ENCODE measurements around the gene TMEM107. TPM values are rescaled to one million over a fixed set of nuclear protein-coding genes. Genes with fewer than 3 reads are reported as not detected.

TMEM107 gene
- total and polyA plus RNA-seq, 10 of the 15 experiments (the other 5 are each of a cell fraction or from before 2014, with no cell fraction given): 7.9 to 38.7 (median 22.9) TPM

DNA sequence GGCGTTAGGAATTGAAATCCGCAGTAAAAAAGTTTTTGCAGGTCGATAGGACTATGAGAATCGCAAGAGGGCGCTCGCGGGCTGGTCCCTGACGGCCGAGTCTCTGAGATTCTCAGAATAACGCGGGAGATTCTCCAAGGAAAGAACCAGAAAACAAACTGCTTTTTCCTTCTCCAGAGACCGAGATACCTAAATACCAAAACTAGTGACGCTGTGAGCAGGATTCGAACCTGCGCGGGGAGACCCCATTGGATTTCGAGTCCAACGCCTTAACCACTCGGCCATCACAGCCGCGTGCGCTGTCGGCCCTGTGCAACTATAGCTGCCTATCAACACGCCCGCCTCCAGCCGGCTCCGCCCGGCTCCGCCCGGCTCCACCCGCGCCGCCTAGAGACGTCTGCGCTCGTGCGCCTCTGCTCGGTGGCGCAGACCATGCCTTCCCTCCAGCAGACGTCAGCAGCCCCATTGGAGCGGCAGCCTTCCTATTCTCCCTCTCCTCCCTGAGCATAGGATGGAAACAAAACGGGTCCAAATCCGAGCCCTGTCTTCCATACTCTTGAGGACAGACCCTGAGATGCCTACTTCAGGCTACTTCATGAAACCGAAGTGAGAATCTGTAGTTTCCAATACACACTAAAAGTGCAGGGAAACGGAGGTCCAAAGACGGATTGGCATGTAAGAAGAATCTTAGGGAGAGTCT, 37.4 kb downstream of the TMEM107 start (continued):
- peak; percentile 57 for TF ChIP-seq RAD21 (IDR thresholded peaks at IDR 0.05; ENCODE audit: insufficient read depth, low read depth, low read length)
- TF ChIP-seq, protein P1, sequence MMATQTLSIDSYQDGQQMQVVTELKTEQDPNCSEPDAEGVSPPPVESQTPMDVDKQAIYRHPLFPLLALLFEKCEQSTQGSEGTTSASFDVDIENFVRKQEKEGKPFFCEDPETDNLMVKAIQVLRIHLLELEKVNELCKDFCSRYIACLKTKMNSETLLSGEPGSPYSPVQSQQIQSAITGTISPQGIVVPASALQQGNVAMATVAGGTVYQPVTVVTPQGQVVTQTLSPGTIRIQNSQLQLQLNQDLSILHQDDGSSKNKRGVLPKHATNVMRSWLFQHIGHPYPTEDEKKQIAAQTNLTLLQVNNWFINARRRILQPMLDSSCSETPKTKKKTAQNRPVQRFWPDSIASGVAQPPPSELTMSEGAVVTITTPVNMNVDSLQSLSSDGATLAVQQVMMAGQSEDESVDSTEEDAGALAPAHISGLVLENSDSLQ (IDR thresholded peaks at IDR 0.05): peak; percentile 94

DNA sequence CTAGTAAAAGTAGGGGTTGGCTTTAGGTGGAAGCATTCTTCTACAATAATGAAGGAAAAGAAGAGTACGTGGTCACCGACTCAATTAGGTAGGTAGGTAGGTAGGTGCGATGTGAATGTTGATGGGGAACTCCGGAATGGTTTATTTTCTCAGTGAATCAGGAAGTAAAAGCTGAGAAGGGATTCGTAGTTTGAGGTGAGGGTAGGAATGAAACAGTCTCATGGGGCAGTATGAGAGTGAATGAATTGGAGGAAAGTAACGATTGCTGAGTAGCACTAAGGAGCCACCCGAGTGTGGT, 37.9 kb downstream of the TMEM107 start:
- ChIA-PET CTCF (interaction anchor here (1.0 to 5.4 kb wide), 23 partner anchors 10 to 163 kb away, joined by 3 to 40 read pairs (median 7); partner anchors contain the start of genes ALOXE3, AURKB, HES7 and PER1), RAD21 (ENCODE audit: unreplicated experiment) (interaction anchor here (0.7 to 4.0 kb wide), 14 partner anchors 12 to 157 kb away, joined by 3 to 33 read pairs (median 5); partner anchors contain the start of genes BORCS6, HES7, PER1 and SLC25A35), POLR2A (interaction anchor here (0.8 to 5.0 kb wide), 15 partner anchors 11 to 109 kb away, joined by 3 to 37 read pairs (median 11); partner anchors contain the start of genes ALOXE3, CTC1, HES7 and PER1), SMC1A (ENCODE audit: uncharacterized antibody, unreplicated experiment) (interaction anchor here (0.8 to 4.4 kb wide), 18 partner anchors 12 to 163 kb away, joined by 3 to 42 read pairs (median 4); partner anchors contain the start of genes ALOXE3, HES7, SLC25A35 and VAMP2)
- 1% methylated on average over 7 of the region's 7 CpGs for WGBS (ENCODE audit: insufficient coverage, insufficient replicate concordance, low lambda C conversion rate, missing lambda C conversion rate)
- in situ Hi-C loops (cut with MboI) (no loop called here), intact Hi-C loops (cut with micrococcal nuclease; ENCODE audit: unreplicated experiment) (loop anchor here (1.0 to 5.0 kb wide), 6 partner anchors 12 to 164 kb away; no protein-coding TSS in a partner anchor)
- FAIRE-seq: no peak
- H3K27ac ChIP-seq (ENCODE audit: control insufficient read depth, insufficient read depth): peak overlapping the region; percentile 97
- H3K9ac ChIP-seq (ENCODE audit: control insufficient read depth, insufficient read depth, low read length): peak overlapping the region; percentile 79
- BruUV-seq (replicated peaks): no TSS peak
- H3K27me3 ChIP-seq (replicated peaks in 1 of 2; ENCODE audit: control insufficient read depth in 2 of 2, insufficient read depth in 2 of 2, low read length in 1 of 2): no peaks in the 10 kb centered on the region
- peak; percentile 76 for ATAC-seq
- peak overlapping the region; percentile 69 for H3K4me3 ChIP-seq
- no peaks in the 10 kb centered on the region for H4K20me1 ChIP-seq (ENCODE audit: control insufficient read depth, insufficient read depth)
- peak overlapping the region; percentile 91 for H2AFZ ChIP-seq (ENCODE audit: control insufficient read depth, low read depth, low read length)
- no peak for DNase-seq (ENCODE audit: low read depth, low spot score)
- peak overlapping the region; percentile 88 for H3K4me2 ChIP-seq (ENCODE audit: control insufficient read depth, insufficient read depth)
- peaks cover 7% of the 10 kb centered on the region for H3K4me1 ChIP-seq (ENCODE audit: control insufficient read depth, insufficient read depth, low read length)
- peaks cover 3 to 8% of the 10 kb centered on the region in 2 experiments for H3K36me3 ChIP-seq (ENCODE audit: control insufficient read depth in 2 of 2, insufficient read depth in 2 of 2, low read length in 1 of 2)
- H3K9me3 ChIP-seq (replicated peaks; ENCODE audit: control insufficient read depth, insufficient read depth, low read length): no peaks in the 10 kb centered on the region
- no peaks in the 10 kb centered on the region for H3K79me2 ChIP-seq (ENCODE audit: control insufficient read depth, insufficient read depth, low read length)
- TF ChIP-seq CUX1 (IDR thresholded peaks at IDR 0.05; ENCODE audit: insufficient replicate concordance, low read depth, low read length) (no peak), BMI1 (IDR thresholded peaks at IDR 0.05; ENCODE audit: borderline replicate concordance) (peak; percentile 20; the same call in 1 of the 2 replicates), MYC (IDR thresholded peaks at IDR 0.05; ENCODE audit: insufficient read depth, insufficient read length, insufficient replicate concordance, low read length, severe bottlenecking) (no peak), GATAD2B (conservative IDR thresholded peaks at IDR 0.05; ENCODE audit: low read depth) (no peak), MTA3 (IDR thresholded peaks at IDR 0.05; ENCODE audit: borderline replicate concordance, low read length) (0 out of 2 replicates have a peak, but pooled peaks have one; percentile 21), HDAC2 (IDR thresholded peaks at IDR 0.05) (no peak), ZNF217 (IDR thresholded peaks at IDR 0.05) (no peak), TAF1 (IDR thresholded peaks at IDR 0.05; ENCODE audit: borderline replicate concordance, low read depth, low read length) (0 out of 2 replicates have a peak, but pooled peaks have one; percentile 3), RAD21 (IDR thresholded peaks at IDR 0.05; ENCODE audit: insufficient read depth, low read depth, low read length) (no peak), HDGF (IDR thresholded peaks at IDR 0.05) (0 out of 2 replicates have a peak, but pooled peaks have one; percentile 20), JUNB (IDR thresholded peaks at IDR 0.05) (no peak), STAT1 (conservative IDR thresholded peaks at IDR 0.05) (no peak), BACH1 (IDR thresholded peaks at IDR 0.05; ENCODE audit: borderline replicate concordance) (0 out of 2 replicates have a peak, but pooled peaks have one; percentile 9), MEF2B (IDR thresholded peaks at IDR 0.05; ENCODE audit: partially characterized antibody, poor library complexity, severe bottlenecking) (peak; percentile 78), ESRRA (IDR thresholded peaks at IDR 0.05; ENCODE audit: low read length) (no peak)
